GM12892 (cell line): ENCODE data around the gene USO1.

ENCODE experiments used
- POLR2A ChIP-seq: IDR thresholded peaks from 2 replicates; pipeline ENCODE4 v1.6.1; 2011; ENCODE audit warnings: low read depth, low read length, control low read depth
- POLR2AphosphoS5 ChIP-seq: IDR thresholded peaks from 2 replicates; pipeline ENCODE4 v1.6.1; 2011; ENCODE audit warnings: low read depth, low read length, control low read depth
- TAF1 ChIP-seq: IDR thresholded peaks from 2 replicates; pipeline ENCODE4 v1.6.1; 2011; ENCODE audit warnings: low read depth, mild to moderate bottlenecking, control low read depth, low read length, borderline replicate concordance

DNA sequence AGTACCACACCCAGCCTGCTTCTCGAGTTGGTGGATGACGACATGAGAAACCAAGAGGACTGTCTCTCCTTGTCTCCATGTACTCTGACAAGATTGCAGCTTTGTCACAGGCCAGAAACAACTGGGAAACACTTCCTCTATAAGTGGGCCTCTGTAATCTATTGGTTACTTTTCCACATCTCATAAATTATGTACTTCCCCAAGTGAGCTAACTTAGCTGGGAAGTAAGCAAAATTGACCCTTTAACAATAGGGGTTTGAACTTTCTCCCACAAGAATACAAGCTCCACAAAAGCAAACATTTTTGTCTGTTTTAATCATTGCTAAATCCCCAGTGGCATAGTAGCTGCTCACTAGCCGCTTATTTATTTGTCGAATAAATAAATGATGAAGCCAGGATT lies 14.1 kb upstream of the USO1 start:
- no peak for TF ChIP-seq POLR2A
- TF ChIP-seq POLR2AphosphoS5: no peak
- no peak for TF ChIP-seq TAF1
